Transverse colon (tissue), 4 donors: Measurements from ENCODE around the gene SLC3A2.

ENCODE experiments used
- EP300 ChIP-seq: sonication (generic); formaldehyde crosslinking; IDR thresholded peaks from one replicate; pipeline ENCODE4 v1.6.1; 2017; ENCODE audit warnings: antibody characterized with exemption, low read depth
- POLR2A ChIP-seq: fragments of 450-650 bp; IDR thresholded peaks from one replicate; pipeline ENCODE4 v1.6.1; 2016; ENCODE audit warnings: antibody characterized with exemption, mild to moderate bottlenecking, moderate library complexity
- POLR2AphosphoS5 ChIP-seq, 3 donors: sonication (generic); formaldehyde crosslinking; IDR thresholded peaks; one replicate each; pipeline ENCODE4 v1.6.1; 2016; ENCODE audit warnings: antibody characterized with exemption in 3 of 3
- TF ChIP-seq, protein P1 (sequence below), 5 experiments: fragments of 200-600 bp in 3 of 5; fragments of 450-650 bp in 2 of 5; sonication (generic) in 3 of 5; IDR thresholded peaks; 1 replicate in 2 of 5; 2 replicates in 3 of 5; pipeline ENCODE4 v1.5.1; 2016 to 2017; ENCODE audit warnings: antibody characterized with exemption in 5 of 5, inconsistent platforms in 3 of 5, mild to moderate bottlenecking in 2 of 5, moderate library complexity in 1 of 5

DNA sequence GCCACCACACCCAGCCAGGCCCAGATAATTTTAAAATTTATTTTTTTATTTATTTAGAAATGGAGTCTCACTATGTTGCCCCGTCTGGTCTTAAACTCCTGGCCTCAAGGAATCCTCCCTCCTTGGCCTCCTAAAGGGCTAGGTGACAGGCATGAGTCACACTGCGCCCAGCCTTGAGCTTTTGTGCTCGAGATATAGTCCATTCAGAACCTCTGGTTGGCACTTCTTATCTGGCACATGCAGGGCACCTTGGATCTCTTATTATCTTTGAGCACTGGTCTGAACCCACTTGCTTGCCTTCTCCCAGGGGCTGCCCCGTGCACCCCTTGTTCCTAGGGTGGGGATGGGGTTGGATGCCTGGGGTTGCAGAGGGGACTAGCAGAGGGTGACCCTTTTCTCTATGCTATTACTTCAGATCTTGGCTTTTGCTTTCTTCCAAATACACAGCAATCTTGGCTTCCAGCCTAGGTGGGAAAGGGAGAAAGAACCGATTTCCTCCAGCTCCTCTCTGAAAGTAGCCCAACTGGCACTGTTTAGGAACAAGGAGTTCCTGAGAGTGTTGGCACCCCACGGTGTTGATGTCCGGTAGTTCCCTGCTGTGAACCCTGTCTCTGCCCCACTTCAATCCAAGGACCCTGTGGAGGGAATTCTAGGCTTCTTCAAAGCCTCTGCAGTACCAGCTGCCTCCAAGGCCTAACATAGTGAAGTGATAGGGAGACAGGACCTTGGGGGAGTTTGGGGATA, 1.3 kb upstream of the SLC3A2 start:
- no peak for TF ChIP-seq POLR2A
- TF ChIP-seq, protein P1, sequence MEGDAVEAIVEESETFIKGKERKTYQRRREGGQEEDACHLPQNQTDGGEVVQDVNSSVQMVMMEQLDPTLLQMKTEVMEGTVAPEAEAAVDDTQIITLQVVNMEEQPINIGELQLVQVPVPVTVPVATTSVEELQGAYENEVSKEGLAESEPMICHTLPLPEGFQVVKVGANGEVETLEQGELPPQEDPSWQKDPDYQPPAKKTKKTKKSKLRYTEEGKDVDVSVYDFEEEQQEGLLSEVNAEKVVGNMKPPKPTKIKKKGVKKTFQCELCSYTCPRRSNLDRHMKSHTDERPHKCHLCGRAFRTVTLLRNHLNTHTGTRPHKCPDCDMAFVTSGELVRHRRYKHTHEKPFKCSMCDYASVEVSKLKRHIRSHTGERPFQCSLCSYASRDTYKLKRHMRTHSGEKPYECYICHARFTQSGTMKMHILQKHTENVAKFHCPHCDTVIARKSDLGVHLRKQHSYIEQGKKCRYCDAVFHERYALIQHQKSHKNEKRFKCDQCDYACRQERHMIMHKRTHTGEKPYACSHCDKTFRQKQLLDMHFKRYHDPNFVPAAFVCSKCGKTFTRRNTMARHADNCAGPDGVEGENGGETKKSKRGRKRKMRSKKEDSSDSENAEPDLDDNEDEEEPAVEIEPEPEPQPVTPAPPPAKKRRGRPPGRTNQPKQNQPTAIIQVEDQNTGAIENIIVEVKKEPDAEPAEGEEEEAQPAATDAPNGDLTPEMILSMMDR (IDR thresholded peaks at IDR 0.05), result no peak
- no peak for TF ChIP-seq EP300
- no peak for TF ChIP-seq POLR2AphosphoS5 (IDR thresholded peaks at IDR 0.05)
